ENCODE measurements around the gene CLDN22. TPM values are rescaled to one million over a fixed set of nuclear protein-coding genes. Genes with fewer than 3 reads are reported as not detected.

CLDN22 gene
- total RNA-seq, 4 donors from 2014 or later = not detected

Other genes starting within 250 kb of the CLDN22 start
- 10 to 100 TPM; 11.2 to 14.7 (median 12.4) TPM for gene WWC2, start 221.0 kb downstream of the CLDN22 start, total RNA-seq
- not detected for gene CLDN24, start 2.1 kb upstream of the CLDN22 start, total RNA-seq
- gene CDKN2AIP, start 124.4 kb upstream of the CLDN22 start, total RNA-seq = 10 to 100 TPM; 20.9 to 30.8 (median 26.1) TPM
- 10 to 100 TPM in 3 of 4 donors, 1 to 10 TPM in 1; 9.2 to 13.3 (median 11.0) TPM for gene ING2, start 184.8 kb upstream of the CLDN22 start, total RNA-seq

Data from lower leg skin (tissue), 4 donors.